GM10266 (cell line): ENCODE data around the gene RBM20.

Experiments used
- DNase-seq: peaks from one replicate; pipeline ENCODE4 v3.0.0; 2012; ENCODE audit errors: extremely low spot score
- TF ChIP-seq, protein P1 (sequence below): IDR thresholded peaks from 2 replicates; pipeline ENCODE4 v1.5.1; 2012; ENCODE audit warnings: mild to moderate bottlenecking, low read depth; ENCODE audit not compliant: control insufficient read depth, insufficient read depth; ENCODE audit errors: missing control alignments

The RBM20 gene

DNA sequence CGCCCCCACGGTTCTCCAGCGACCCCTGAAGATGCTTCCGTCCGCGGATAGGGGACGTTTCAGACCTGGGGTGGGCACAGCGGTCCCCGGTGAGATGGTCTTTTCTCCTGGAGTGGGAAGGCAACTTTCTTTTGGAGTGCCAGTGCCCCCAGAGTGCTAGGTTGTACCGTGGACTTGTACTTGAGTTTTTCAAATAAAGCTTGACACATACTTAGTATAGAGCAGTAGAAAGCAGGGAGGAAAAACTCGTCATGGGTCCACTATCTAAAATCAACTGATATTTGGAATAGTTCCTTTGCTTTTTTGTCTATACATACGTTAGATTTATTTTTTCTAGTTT lies 28.4 kb downstream of the RBM20 start:
- TF ChIP-seq, protein P1, sequence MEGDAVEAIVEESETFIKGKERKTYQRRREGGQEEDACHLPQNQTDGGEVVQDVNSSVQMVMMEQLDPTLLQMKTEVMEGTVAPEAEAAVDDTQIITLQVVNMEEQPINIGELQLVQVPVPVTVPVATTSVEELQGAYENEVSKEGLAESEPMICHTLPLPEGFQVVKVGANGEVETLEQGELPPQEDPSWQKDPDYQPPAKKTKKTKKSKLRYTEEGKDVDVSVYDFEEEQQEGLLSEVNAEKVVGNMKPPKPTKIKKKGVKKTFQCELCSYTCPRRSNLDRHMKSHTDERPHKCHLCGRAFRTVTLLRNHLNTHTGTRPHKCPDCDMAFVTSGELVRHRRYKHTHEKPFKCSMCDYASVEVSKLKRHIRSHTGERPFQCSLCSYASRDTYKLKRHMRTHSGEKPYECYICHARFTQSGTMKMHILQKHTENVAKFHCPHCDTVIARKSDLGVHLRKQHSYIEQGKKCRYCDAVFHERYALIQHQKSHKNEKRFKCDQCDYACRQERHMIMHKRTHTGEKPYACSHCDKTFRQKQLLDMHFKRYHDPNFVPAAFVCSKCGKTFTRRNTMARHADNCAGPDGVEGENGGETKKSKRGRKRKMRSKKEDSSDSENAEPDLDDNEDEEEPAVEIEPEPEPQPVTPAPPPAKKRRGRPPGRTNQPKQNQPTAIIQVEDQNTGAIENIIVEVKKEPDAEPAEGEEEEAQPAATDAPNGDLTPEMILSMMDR, result no peak
- DNase-seq, result no peak

DNA sequence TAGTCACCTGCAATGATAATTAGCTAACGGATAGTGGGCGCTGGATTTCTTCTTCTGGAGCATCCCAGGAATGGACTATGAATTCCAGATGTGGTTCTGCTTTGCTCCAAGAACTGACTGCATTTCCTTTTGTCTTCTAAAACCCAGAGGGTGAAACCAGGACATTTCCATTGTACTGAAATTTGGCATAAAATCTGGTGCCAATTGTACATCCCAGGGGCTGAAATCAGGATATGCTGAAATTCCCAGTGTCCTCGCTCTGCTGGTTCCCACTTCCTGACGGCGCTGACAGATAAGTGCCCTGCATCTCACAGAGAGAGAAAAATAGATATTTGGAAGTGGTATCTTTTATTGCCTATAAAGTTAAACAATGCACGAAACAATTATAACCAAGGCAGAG lies 31.9 kb downstream of the RBM20 start:
- TF ChIP-seq, protein P1, result no peak
- DNase-seq, result no peak

DNA sequence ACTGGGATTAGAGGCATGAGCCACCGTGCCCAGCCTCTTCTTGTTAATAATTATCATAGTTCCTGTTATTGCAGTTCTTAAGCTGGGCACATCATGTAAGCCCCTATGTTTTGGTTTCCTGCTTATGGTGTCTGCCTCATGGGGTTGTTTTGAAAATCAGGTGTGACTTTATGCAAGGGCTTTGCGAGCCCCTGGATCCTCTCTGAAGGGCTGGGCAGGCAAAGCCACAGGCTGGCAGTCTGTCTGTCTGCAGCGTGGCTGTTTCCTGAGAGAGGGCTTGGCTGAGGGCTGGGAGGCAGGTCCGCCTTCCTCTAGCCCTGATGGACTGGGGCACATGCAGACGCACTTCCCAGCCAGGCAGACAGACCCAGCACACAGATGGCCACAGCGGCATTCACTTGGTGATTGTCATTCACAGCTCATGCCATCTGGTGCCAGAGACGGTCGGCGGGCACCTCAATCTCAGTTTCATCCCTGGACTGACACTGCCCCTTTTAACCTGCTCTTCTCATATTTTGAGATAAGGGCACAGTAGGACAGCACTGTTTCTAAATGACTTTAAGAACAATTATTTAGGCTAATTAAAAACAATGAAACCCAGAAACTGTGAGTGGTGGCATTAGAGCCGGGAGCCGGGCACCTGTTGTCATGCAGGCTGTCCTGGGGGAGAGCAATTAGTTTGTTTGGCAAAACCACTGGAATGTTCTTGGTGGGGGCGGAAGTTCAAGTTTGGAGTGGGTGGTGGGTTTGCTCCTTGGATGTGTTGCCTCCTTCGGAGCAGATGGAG lies 35.5 kb downstream of the RBM20 start:
- TF ChIP-seq, protein P1, result no peak
- no peak for DNase-seq

DNA sequence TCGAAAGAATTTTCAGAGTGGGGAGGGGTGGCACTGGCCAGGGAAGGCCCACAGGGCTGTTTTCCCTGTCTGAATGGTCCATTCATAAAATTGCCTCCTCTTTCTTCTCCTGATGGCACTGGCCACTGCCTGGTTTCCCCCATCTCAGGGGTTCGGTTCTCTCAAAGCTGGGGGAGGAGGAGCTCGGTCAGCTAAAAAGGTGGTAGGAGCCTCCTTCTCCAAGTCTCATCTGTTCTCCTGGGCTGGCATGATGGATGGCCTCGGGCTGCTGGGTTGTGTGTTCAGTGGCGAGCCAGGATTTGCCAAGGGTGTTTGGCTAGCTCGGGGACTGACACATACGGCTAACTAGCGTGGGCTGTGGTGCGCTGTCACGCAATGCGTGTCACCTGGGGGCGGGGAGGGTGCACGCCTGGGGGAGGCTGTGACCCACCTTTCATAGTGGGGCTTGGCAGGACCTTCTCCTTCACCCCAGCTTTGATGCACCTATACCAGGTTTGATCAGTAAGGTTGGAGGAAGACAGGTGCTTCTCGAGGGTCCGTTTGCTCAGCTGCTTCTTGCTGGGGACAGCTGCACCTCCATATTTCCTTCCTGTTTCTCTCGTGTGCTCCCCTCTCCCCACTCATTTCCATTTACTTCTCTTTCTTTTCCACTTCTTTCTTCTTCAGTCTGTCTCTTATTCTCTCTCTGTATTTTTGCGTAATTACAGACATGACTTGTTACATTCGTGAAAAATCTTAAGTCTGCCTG lies 36.3 kb downstream of the RBM20 start:
- no peak for DNase-seq
- TF ChIP-seq, protein P1, result no peak

DNA sequence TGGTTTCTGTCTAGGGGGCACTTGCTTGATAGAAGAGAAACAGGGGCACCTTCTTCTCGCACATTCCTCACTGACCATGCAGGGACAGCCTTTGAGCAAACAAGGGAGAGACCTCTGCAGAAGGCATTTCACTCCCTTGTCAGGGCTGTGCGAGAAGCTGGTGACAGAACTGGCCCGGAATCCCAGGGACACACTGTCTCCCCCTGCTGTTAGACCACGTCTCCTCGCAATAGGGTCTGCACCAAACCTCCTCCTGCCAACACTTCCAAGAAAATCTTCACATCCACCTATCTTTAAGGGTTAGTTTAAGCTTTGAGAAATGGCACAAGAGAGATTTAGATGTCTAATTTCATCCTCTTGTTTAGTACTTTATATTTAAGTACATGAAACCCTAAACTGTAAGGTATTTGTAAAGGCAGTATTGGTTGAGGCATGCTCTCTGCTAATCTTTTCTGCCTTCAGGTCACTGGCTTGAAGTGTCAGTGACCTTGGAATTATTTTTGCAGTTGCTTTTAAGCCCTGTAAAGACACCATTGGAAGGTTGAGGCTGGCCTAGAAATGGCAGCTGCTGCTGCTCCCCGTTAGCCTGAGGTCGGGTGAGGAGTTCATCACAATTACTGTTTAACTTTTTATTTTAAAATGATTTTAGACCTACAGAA lies 37.0 kb downstream of the RBM20 start:
- TF ChIP-seq, protein P1, result peak; percentile 40
- DNase-seq, result peak; percentile 45

DNA sequence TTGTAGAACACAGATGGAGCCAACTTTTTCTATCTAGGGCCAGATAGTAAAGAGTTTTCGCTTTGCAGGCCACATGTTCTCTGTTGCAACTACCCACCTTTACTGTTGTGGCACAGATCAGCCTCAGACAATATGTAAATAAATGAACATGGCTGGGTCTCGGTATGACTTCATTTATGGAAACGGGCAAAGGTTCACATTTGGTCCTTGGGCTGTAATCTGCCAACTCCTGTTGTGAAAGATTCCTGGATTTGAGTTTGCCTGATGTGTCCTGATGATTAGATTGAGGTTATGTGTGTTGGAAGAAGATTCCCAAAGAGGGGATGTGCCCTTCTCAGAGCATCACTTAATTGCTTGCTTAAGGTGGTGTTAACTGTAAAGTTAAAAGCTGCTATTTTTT lies 38.2 kb downstream of the RBM20 start:
- DNase-seq, result no peak
- TF ChIP-seq, protein P1, result no peak

DNA sequence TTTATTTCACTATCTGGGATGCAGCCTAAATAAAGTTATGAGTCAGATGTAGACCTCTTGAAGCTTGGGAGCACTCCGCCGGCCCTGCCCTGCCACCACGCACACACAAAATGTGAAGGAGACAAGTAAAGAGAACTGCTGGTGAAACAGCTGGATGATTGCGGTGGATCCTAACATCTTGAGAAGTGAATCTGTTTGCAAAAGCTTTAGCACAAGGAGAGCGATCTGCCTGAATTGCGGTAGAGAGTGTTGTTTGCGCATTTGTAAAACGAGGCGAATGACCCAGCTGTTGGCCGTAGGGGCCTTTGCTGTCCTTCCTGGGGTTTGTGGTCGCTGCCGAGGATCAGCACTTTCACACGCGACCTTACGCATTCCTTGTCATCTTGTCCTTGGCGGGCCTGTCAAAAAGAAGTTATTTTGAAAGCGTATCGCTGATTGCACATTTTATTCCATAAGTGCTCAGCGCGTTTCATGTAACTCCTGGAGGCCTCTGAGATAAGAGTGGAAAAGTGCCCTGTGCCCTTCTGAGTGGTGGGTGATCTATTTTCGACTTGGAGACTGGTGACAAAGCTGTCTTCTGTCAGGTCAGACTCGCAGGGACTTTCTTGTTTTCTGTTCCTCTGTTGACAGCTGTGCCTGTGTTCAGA lies 40.8 kb downstream of the RBM20 start:
- no peak for DNase-seq
- TF ChIP-seq, protein P1, result no peak
